OCI-LY3 (cell line): ENCODE results near the gene RSAD1.

Experiments
- CTCF ChIP-seq: fragments of 200-600, 300-600 bp; sonication (generic); IDR thresholded peaks from 2 replicates; pipeline ENCODE4 v1.5.1; 2014; ENCODE audit warnings: antibody characterized with exemption, low read length, low read depth
- EZH2phosphoT487 ChIP-seq: fragments of 200-600 bp; shearing (Covaris generic); IDR thresholded peaks from 2 replicates; pipeline ENCODE4 v1.6.1; 2018; ENCODE audit warnings: antibody characterized with exemption, mixed run types, low read depth

- TF ChIP-seq EZH2phosphoT487 (no peak), CTCF (no peak)
Measured at GRCh38 chr17:50467855-50468303, 10.8 kb upstream of the RSAD1 start.
